ENCODE measurements around the gene SETD6.

Gene SETD6

GRCh38 chr16:58515125-58515870 lies at the start of gene SETD6:
Gene SETD6 (plus strand): TSS chr16:58515517. CDS start chr16:58515538, 21 bp downstream.
- no peaks in the 10 kb centered on the region for H3K9me3 ChIP-seq (ENCODE audit: low read depth, low read length)
- no peak for DNase-seq (ENCODE audit: low read depth, low spot score)
- H3K36me3 ChIP-seq (ENCODE audit: insufficient read depth, low read length), result peaks cover 31% of the 10 kb centered on the region
- H3K4me3 ChIP-seq, result no peak within 1 kb of the TSS
- no peak for TF ChIP-seq POLR2AphosphoS5 (IDR thresholded peaks at IDR 0.05; ENCODE audit: borderline replicate concordance, low read depth, low read length)
- no peak within 1 kb of the TSS for H3K27ac ChIP-seq
- no peak within 1 kb of the TSS for H3K9ac ChIP-seq (ENCODE audit: insufficient read length)

GRCh38 chr16:58465817-58466216 lies 49.5 kb upstream of the SETD6 start:
- Histone ChIP-seq H3K4me3 (no peak overlapping the region), H3K36me3 (ENCODE audit: insufficient read depth, low read length) (no peaks in the 10 kb centered on the region), H3K9me3 (ENCODE audit: low read depth, low read length) (no peaks in the 10 kb centered on the region), H3K9ac (ENCODE audit: insufficient read length) (no peak overlapping the region), H3K27ac (no peak overlapping the region)
- no peak for DNase-seq (ENCODE audit: low read depth, low spot score)
- TF ChIP-seq POLR2AphosphoS5 (IDR thresholded peaks at IDR 0.05; ENCODE audit: borderline replicate concordance, low read depth, low read length), result no peak

GRCh38 chr16:58466396-58466795 lies 48.9 kb upstream of the SETD6 start:
- DNase-seq (ENCODE audit: low read depth, low spot score), result no peak
- H3K27ac ChIP-seq, result no peak overlapping the region
- no peak overlapping the region for H3K9ac ChIP-seq (ENCODE audit: insufficient read length)
- TF ChIP-seq EZH2 (IDR thresholded peaks at IDR 0.05) (no peak), FOXP2 (optimal IDR thresholded peaks at IDR 0.05; ENCODE audit: control extremely low read depth, extremely low read length, insufficient read depth) (no peak), POLR2AphosphoS5 (IDR thresholded peaks at IDR 0.05; ENCODE audit: borderline replicate concordance, low read depth, low read length) (no peak)
- H3K9me3 ChIP-seq (ENCODE audit: low read depth, low read length), result no peaks in the 10 kb centered on the region
- H3K4me3 ChIP-seq, result no peak overlapping the region
- H3K36me3 ChIP-seq (ENCODE audit: insufficient read depth, low read length), result no peaks in the 10 kb centered on the region

GRCh38 chr16:58467905-58468304 lies 47.4 kb upstream of the SETD6 start:
- Histone ChIP-seq H3K9ac (ENCODE audit: insufficient read length) (no peak overlapping the region), H3K4me3 (no peak overlapping the region), H3K36me3 (ENCODE audit: insufficient read depth, low read length) (no peaks in the 10 kb centered on the region), H3K27ac (no peak overlapping the region), H3K9me3 (ENCODE audit: low read depth, low read length) (no peaks in the 10 kb centered on the region)
- TF ChIP-seq POLR2AphosphoS5 (IDR thresholded peaks at IDR 0.05; ENCODE audit: borderline replicate concordance, low read depth, low read length), result no peak
- no peak for TF ChIP-seq FOXP2 (optimal IDR thresholded peaks at IDR 0.05; ENCODE audit: control extremely low read depth, extremely low read length, insufficient read depth)
- no peak for TF ChIP-seq EZH2 (IDR thresholded peaks at IDR 0.05)
- no peak for DNase-seq (ENCODE audit: low read depth, low spot score)

GRCh38 chr16:58471209-58471975 lies 43.9 kb upstream of the SETD6 start:
- Histone ChIP-seq H3K27ac (no peak overlapping the region), H3K9ac (ENCODE audit: insufficient read length) (no peak overlapping the region), H3K36me3 (ENCODE audit: insufficient read depth, low read length) (no peaks in the 10 kb centered on the region), H3K9me3 (ENCODE audit: low read depth, low read length) (no peaks in the 10 kb centered on the region), H3K4me3 (no peak overlapping the region)
- DNase-seq (ENCODE audit: low read depth, low spot score), result no peak
- no peak for TF ChIP-seq POLR2AphosphoS5 (IDR thresholded peaks at IDR 0.05; ENCODE audit: borderline replicate concordance, low read depth, low read length)
- no peak for TF ChIP-seq EZH2 (IDR thresholded peaks at IDR 0.05)
- TF ChIP-seq FOXP2 (optimal IDR thresholded peaks at IDR 0.05; ENCODE audit: control extremely low read depth, extremely low read length, insufficient read depth), result no peak

- TF ChIP-seq POLR2AphosphoS5 (IDR thresholded peaks at IDR 0.05; ENCODE audit: borderline replicate concordance, low read depth, low read length), result no peak
- TF ChIP-seq EZH2 (IDR thresholded peaks at IDR 0.05), result no peak
- TF ChIP-seq FOXP2 (optimal IDR thresholded peaks at IDR 0.05; ENCODE audit: control extremely low read depth, extremely low read length, insufficient read depth), result no peak
- no peak overlapping the region for H3K27ac ChIP-seq
- no peaks in the 10 kb centered on the region for H3K9me3 ChIP-seq (ENCODE audit: low read depth, low read length)
- no peak overlapping the region for H3K4me3 ChIP-seq
- no peak overlapping the region for H3K9ac ChIP-seq (ENCODE audit: insufficient read length)
- no peak for DNase-seq (ENCODE audit: low read depth, low spot score)
- no peaks in the 10 kb centered on the region for H3K36me3 ChIP-seq (ENCODE audit: insufficient read depth, low read length)
Observed at GRCh38 chr16:58472266-58472665, 43.1 kb upstream of the SETD6 start.

- no peak overlapping the region for H3K4me3 ChIP-seq
- H3K27ac ChIP-seq, result no peak overlapping the region
- H3K36me3 ChIP-seq (ENCODE audit: insufficient read depth, low read length), result no peaks in the 10 kb centered on the region
- TF ChIP-seq FOXP2 (optimal IDR thresholded peaks at IDR 0.05; ENCODE audit: control extremely low read depth, extremely low read length, insufficient read depth) (no peak), EZH2 (IDR thresholded peaks at IDR 0.05) (no peak), POLR2AphosphoS5 (IDR thresholded peaks at IDR 0.05; ENCODE audit: borderline replicate concordance, low read depth, low read length) (no peak)
- no peak overlapping the region for H3K9ac ChIP-seq (ENCODE audit: insufficient read length)
- no peaks in the 10 kb centered on the region for H3K9me3 ChIP-seq (ENCODE audit: low read depth, low read length)
- DNase-seq (ENCODE audit: low read depth, low spot score), result no peak
Observed at GRCh38 chr16:58472827-58473226, 42.5 kb upstream of the SETD6 start.

GRCh38 chr16:58474296-58474695 lies 41.0 kb upstream of the SETD6 start:
- Histone ChIP-seq H3K9me3 (ENCODE audit: low read depth, low read length) (no peaks in the 10 kb centered on the region), H3K4me3 (no peak overlapping the region), H3K9ac (ENCODE audit: insufficient read length) (no peak overlapping the region), H3K36me3 (ENCODE audit: insufficient read depth, low read length) (no peaks in the 10 kb centered on the region), H3K27ac (no peak overlapping the region)
- no peak for DNase-seq (ENCODE audit: low read depth, low spot score)
- TF ChIP-seq FOXP2 (optimal IDR thresholded peaks at IDR 0.05; ENCODE audit: control extremely low read depth, extremely low read length, insufficient read depth) (no peak), EZH2 (IDR thresholded peaks at IDR 0.05) (no peak), POLR2AphosphoS5 (IDR thresholded peaks at IDR 0.05; ENCODE audit: borderline replicate concordance, low read depth, low read length) (no peak)
